COR-L47 (cell line): Measurements from ENCODE around the gene ZNF267.
"Not testable (repeated sequence)": the region's sequence is repeated elsewhere in the genome, so short reads cannot be mapped to it uniquely, and the experiment has no call there.

Experiments used
- DNase-seq: peaks from one replicate; lab custom pipeline; 2025; lab: John Stamatoyannopoulos, UW

ZNF267 gene

GRCh38 chr16:31873556-31874365 lies at the start of gene ZNF267:
Gene ZNF267, plus strand, starts transcription at chr16:31873807. Its CDS starts 160 bp downstream, at chr16:31873967.
- peak; percentile 93 for DNase-seq

GRCh38 chr16:31833047-31833446 lies 40.6 kb upstream of the ZNF267 start:
- DNase-seq = no peak

GRCh38 chr16:31836396-31836795 lies 37.2 kb upstream of the ZNF267 start:
- DNase-seq = not testable (repeated sequence)

- no peak for DNase-seq
These were observed 30.7 kb upstream of the ZNF267 start for GRCh38 chr16:31842864-31843263.

- DNase-seq = not testable (repeated sequence)
These were observed 25.0 kb upstream of the ZNF267 start for GRCh38 chr16:31848572-31848971.

GRCh38 chr16:31853291-31853690 lies 20.3 kb upstream of the ZNF267 start:
- DNase-seq = no peak

- DNase-seq = no peak
These were observed 13.1 kb upstream of the ZNF267 start for GRCh38 chr16:31860508-31860907.

- DNase-seq = no peak
These were observed 12.2 kb upstream of the ZNF267 start for GRCh38 chr16:31861455-31861854.

- DNase-seq = no peak
These were observed 10.8 kb upstream of the ZNF267 start for GRCh38 chr16:31862761-31863160.

- DNase-seq = no peak
These were observed 5.4 kb upstream of the ZNF267 start for GRCh38 chr16:31868164-31868563.

- peak; percentile 28 for DNase-seq
These were observed 4.9 kb upstream of the ZNF267 start for GRCh38 chr16:31868691-31869167.

- DNase-seq = no peak
These were observed 4.0 kb upstream of the ZNF267 start for GRCh38 chr16:31869511-31870201.

- no peak for DNase-seq
These were observed 2.8 kb upstream of the ZNF267 start for GRCh38 chr16:31870809-31871208.

- no peak for DNase-seq
These were observed 2.1 kb upstream of the ZNF267 start for GRCh38 chr16:31871510-31871909.

- DNase-seq = no peak
These were observed 1.4 kb upstream of the ZNF267 start for GRCh38 chr16:31872201-31872600.

- DNase-seq = no peak
These were observed 932 bp downstream of the ZNF267 start for GRCh38 chr16:31874366-31875111.

GRCh38 chr16:31875112-31875803 lies 1.7 kb downstream of the ZNF267 start:
- no peak for DNase-seq

GRCh38 chr16:31875928-31876547 lies 2.4 kb downstream of the ZNF267 start:
- DNase-seq = no peak

- DNase-seq = no peak
These were observed 3.6 kb downstream of the ZNF267 start for GRCh38 chr16:31876951-31877828.

- no peak for DNase-seq
These were observed 4.5 kb downstream of the ZNF267 start for GRCh38 chr16:31877876-31878642.
